T-helper 1 cell (primary cell): ENCODE results near the gene CENPS.
"Not testable (repeated sequence)": the region's sequence is repeated elsewhere in the genome, so short reads cannot be mapped to it uniquely, and the experiment has no call there.

ENCODE experiments used
- DNase-seq, 5 donors: peaks; one replicate each; pipeline ENCODE4 v3.0.0-alpha.2; 2012 to 2020

CENPS gene

DNA sequence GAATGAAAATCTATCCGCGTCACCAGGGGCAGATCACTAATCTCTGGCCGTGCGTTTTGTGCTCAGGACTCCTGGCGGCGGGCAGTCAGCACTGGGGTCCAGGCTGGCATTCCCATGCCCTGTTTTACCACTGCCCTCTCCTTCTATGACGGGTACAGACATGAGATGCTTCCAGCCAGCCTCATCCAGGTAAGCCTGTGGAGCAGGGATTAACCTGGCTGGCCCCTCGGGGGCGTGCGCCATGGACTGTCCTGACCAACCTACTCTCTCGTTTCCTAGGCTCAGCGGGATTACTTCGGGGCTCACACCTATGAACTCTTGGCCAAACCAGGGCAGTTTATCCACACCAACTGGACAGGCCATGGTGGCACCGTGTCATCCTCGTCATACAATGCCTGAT lies 10.9 kb upstream of the CENPS start:
- no peak for DNase-seq

DNA sequence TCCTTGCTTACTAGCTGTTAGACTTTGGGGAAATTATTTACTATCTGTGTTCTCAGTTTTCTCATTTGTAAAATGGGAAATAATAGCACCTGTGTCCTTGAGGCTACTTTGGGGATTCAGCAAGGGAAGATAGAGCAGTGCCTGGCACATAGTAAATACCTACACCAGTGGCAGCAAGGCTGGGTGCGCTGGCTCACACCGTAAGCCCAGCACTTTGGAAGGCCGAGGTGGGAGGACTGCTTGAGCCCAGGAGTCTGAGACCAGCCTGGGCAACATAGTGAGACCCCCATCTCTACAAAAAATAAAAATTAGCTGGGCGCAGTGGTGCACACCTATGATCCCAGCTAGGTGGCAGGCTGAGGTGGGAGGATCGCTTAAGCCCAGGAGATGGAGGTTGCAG lies 8.6 kb upstream of the CENPS start:
- DNase-seq = no peak

DNA sequence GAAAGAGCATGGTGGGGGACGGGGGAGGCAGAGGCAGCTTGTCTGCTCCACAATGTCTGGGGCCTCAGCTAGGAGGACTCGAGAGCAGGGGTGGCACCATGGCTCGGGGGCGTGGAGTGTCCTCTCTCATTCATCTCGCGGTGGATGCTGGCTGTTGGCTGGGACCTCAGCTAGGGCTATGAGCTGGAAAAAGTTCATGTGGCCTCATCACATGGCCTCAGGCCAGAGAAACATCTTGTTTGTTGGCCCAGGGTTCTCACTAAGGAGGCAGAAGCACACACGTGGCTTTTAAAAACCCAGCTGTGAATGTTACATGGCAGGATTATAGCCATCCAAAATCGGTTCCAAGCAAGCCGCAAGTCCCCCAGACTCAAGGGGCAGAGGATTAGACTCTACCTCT lies 6.2 kb upstream of the CENPS start:
- DNase-seq = no peak

- no peak for DNase-seq
Measured at GRCh38 chr1:10424651-10425050, 5.6 kb upstream of the CENPS start.

GRCh38 chr1:10425826-10426534 lies 4.3 kb upstream of the CENPS start:
- DNase-seq = not testable (repeated sequence)

- DNase-seq = not testable (repeated sequence)
Measured at GRCh38 chr1:10426535-10426848, 3.7 kb upstream of the CENPS start.

DNA sequence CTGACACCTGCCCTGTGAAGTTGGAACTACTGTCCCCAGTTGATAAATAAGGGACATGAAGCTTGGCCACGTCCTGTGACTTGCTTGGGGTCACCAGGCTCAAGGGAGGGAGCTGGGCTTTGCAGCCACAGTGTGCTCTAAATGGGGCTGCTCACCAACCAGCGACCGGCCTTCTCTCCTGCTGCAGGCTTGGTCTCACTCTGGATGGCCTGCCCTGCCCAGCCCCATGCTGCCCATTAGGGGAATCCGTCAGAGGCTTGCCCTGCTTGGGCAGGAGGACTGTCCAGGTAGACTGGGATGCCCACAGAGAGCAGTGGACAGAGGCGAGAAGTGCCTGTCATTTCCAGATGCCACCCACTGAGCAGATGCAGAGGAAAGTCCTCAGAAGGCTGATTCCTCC lies 1.2 kb upstream of the CENPS start:
- DNase-seq = no peak

GRCh38 chr1:10429868-10430215 lies 391 bp upstream of the CENPS start:
- peak in 2 of 5 donors; percentile 7 to 12 for DNase-seq

GRCh38 chr1:10431070-10431730 lies 967 bp downstream of the CENPS start:
- peak in 3 of 5 donors; percentile 3 to 20 (median 15) for DNase-seq

- DNase-seq = no peak
Measured at GRCh38 chr1:10432910-10433700, 2.9 kb downstream of the CENPS start.

DNA sequence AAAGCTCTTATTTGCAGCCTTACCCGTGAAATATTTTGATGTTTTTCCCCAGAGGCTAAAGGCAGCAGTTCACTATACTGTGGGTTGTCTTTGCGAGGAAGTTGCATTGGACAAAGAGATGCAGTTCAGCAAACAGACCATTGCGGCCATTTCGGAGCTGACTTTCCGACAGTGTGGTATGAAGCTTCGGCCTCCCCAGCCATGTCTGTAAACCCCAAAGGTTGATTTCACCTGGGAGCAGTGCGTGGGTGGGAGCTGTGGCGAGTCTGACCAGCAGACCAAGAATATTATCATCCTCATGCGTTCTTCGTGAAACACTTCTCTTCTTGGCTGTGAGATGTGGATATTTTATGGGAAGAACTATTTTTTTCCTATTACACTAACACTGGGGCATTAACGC lies 3.6 kb downstream of the CENPS start:
- DNase-seq = no peak

DNA sequence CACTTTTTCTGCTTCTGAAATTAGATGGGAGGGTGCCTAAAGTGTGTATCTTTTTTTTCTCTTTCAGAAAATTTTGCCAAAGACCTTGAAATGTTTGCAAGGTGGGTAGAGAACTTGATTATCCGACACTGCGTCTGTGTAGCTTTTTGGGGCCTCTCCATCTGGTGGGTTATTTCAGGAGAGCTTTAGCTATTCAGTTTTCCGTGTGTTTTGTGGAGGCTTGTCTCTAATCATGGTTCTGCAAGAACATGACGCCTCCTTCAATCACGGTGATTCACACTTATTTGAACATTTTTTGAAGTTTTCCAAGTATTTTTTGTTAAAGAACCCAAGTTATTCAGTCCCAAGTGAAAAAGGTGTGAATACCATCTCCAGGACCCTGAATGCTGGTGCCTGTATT lies 4.4 kb downstream of the CENPS start:
- no peak for DNase-seq

- no peak for DNase-seq
Measured at GRCh38 chr1:10437052-10437451, 6.8 kb downstream of the CENPS start.

DNA sequence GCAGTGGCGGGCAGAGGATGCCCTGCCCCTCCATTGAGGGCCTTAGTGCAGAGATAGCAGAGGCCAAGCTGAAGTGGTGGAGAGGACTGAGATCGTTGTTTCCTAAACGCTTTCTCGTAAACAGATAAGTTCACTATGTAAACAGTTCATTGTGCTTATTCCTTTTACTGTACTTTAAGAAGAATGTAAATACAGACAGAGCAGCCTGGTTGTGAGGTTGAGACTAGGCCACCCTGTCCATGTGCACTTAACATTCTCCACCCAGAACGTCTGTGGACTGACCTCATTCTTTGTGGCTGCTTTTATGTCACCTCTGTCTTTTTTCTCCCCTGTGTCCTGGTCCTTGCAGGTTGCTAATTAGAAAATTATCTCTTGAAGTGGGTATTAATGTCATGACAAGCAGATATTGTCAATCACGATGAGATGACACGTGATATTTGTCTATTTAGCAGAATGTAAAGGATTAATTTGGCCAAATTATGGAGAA lies 8.5 kb downstream of the CENPS start:
- no peak for DNase-seq

- no peak for DNase-seq
Measured at GRCh38 chr1:10440305-10440704, 10.1 kb downstream of the CENPS start.

GRCh38 chr1:10440794-10441193 lies 10.6 kb downstream of the CENPS start:
- DNase-seq = no peak

- no peak for DNase-seq
Measured at GRCh38 chr1:10444248-10444647, 14.0 kb downstream of the CENPS start.

GRCh38 chr1:10444795-10445397 lies 14.7 kb downstream of the CENPS start:
- DNase-seq = peak in 1 of 5 donors; percentile 12

DNA sequence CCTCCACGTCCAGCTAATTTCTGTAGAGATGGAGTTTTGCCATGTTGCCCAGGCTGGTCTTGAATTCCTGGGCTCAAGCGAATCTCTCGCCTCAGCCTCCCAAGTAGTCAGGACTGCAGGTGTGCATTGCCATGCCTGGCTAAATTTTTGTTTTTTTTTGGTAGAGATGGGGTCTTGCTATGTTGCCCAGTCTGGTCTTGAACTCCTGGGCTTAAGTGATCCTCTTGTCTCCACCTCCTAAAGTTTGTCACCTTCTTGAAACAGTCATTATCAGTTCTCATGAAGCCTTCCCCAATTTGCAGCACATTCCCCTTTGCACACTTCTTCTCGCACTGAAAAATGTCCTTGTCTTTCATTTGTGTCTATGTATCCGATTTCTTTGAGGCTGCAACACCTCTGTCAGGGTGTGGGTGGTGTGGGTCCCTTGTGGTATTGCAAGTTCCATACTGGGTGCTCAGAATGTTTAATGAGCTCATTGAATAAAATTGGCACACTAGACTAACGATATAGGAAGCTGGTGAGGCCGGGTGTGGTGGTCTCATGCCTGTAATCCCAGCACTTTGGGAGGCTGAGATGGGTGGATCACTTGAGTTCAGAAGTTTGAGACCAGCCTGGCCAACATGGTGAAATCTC lies 16.7 kb downstream of the CENPS start:
- no peak for DNase-seq

DNA sequence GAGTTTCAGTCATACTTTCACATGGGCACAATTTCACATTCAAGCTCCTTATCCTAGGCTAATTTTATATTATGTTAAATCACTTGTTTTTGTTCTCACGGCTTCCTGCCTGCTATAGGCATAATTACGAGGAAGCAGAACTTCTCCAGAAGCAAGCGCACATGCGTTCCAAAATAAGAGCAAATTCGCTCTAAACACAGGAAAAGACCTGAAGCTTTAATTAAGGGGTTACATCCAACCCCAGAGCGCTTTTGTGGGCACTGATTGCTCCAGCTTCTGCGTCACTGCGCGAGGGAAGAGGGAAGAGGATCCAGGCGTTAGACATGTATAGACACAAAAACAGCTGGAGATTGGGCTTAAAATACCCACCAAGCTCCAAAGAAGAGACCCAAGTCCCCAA lies 19.5 kb downstream of the CENPS start, which contains the start of gene CORT:
Gene CORT, plus strand, starts transcription at position 281 of the 400 bp plus-strand sequence. CDS start 193 bp downstream, outside the sequence.
- DNase-seq = no peak

- no peak for DNase-seq
Measured at GRCh38 chr1:10450156-10450814, 20.1 kb downstream of the CENPS start.

DNA sequence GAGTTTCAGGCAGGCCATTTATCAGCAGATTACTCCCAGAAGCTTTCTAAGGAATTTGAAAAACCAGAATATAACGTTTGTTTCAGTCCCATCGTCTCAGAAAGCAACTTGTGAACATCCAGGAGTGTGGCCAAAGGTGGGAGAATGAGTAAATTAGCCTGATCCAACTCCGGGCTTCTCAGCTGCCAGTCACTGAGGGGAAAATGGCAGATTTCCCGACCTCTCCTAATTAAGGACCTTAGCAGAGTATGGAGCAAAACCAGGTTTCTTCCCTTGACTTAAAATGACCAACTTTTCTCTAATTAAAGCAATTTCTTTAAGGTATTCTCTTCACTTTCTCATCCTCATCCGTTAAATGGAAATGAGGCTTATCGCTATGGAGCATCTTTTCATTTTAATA lies 20.6 kb downstream of the CENPS start:
- no peak for DNase-seq
